ENCODE results near the gene ACE2.
"Not testable (repeated sequence)": the region's sequence is repeated elsewhere in the genome, so short reads cannot be mapped to it uniquely, and the experiment has no call there.

Gene ACE2

GRCh38 chrX:15600745-15601144 lies at the start of gene ACE2:
ACE2 (minus strand) TSS chrX:15600960; CDS start chrX:15600911, 49 bp downstream.
- DNase-seq = no peak

GRCh38 chrX:15647510-15647909 lies 46.8 kb upstream of the ACE2 start:
- DNase-seq = not testable (repeated sequence)

DNA sequence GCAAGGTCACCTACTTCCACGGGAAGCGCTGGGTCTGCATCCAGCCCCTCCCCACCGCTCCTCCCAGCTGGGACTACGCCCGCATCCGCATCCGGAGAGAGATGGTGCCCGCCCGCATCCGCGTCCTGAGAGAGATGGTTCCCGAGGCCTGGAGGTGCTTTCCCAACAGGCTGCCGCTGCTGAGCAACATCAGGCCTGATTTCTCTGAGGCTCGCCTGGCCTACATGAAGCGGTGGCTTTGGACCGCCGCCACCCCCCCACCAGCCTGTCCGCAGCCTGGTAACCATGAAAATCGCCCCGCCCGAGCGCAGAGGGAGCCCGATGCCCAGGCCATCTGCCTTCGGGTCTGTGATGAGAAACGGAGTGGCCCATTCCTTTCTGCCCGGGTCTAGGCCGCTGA lies 45.8 kb upstream of the ACE2 start:
- DNase-seq = no peak

- DNase-seq = no peak
These were observed 45.3 kb upstream of the ACE2 start for GRCh38 chrX:15646031-15646430.

DNA sequence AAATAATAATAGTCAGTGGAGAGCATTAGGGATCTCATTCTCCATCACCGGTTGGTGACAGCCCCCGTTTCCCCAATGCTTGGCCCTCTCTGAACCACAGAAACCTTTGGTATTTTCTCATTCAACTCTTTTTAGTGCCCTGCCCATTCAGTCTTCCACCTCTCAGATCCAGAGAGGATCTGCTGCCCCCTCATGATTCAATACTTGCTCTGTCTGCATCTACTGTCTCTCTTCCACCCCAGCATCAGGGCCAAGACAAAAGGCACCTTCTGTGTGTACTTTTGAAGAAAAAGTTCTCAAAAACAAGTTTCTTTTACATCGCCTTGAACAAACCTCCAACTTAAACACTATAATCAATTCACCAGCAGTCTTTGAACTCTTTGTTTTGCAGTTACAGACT lies 44.5 kb upstream of the ACE2 start:
- DNase-seq = no peak

DNA sequence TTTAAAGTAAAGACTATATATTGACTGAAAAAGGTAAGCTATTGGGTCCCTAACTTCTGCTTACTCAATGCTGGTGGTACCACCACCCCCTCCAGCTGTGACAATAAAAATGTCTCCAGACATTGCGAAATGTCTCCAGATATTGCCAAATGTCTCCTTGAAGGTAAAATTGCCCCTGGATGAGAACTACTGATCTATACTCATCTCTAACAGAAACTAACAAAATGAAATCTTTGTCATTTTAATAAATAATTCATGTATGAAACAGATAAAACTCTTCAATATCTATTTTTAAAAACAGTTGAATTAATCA lies 43.8 kb upstream of the ACE2 start:
- no peak for DNase-seq

DNA sequence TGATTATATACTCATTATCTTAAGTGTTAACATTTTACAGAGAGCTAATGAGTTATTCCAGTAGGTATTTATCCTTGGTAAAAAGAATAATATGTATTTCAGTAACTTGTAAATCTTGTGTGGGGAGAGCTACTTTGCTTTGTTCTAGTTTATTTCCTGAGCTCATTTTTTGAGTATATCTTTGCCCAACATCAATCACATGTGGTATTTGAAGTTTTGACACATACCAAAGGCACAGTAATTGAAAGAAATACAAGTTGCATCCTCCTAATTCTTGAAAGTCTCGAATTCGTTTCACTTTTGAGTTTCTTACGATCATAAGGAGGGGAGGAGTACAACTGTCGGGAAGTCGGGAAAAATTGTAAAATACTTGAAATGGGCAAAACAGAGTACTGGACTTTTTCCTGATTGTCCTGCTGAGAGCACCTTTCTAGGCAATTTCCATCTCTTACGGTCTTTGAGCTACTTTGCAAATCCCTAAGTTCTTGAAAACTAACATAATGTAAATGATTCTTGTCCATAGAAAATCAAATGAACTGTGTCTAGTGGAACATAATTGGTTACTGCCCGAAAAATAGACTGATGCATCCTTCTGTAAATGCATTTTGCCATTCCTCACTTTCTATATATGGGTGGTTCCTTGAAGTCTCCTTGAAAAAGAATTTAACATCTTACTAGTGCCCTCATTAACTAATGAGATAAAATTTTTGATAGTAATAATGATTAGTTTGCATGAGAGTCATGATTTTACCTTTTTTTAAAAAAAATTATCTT lies 43.2 kb upstream of the ACE2 start:
- no peak for DNase-seq

DNA sequence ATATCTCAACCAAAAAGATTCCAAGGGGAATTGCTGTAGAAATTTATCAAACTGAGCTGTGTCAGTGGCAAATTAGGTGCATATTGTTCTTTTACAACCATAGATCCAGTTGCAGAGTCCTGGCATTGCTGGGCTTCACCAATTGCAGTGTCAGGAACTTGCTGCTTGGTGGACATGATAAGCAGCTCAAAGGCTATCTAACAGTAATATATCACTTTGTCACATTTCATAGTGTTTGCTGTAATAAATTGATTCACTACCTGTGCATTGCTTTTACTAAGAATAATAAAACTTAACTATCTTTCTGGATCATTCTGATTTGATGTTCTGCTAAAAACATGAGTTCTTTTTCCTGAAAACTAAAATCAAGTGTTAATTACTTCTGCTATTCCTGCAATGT lies 30.9 kb upstream of the ACE2 start:
- no peak for DNase-seq

DNA sequence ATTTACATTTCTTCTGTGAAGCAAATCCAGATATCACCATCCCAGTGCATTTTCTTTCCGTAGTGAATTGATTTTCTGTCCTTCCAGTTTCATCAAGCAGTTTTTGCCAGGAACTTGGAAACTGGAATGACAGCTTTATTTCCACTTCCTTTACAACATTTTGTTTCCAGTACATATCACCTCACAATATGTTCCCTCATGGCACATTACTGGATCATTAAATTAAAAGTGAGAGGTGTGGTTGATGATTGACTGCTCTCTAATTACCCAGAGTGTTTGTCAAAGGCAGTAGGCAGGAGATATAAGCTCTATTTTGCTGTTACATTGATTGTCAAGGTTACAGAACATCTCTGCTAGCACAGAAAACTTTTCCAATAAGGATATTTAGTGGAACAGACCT lies 22.3 kb upstream of the ACE2 start:
- DNase-seq = no peak

GRCh38 chrX:15619053-15619755 lies 18.4 kb upstream of the ACE2 start:
- no peak for DNase-seq

DNA sequence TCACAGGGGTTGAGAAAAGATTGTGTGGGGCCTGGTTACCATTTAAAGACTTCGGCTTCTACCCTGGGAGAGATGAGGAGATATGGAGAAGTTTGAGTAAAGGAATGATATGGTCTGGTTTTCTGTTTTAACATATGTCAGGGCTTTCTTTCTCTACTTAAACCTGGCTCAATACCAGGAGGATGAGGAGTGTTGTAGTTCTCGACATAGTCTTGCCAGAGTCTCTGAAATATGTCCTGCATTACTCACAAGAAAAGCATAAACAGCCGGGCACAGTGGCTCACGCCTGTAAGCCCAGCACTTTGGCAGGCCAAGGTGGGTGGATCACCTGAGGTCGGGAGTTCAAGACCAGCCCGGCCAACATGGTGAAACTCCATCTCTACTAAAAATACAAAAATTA lies 16.4 kb upstream of the ACE2 start:
- no peak for DNase-seq

- no peak for DNase-seq
These were observed 15.8 kb upstream of the ACE2 start for GRCh38 chrX:15616531-15616930.

DNA sequence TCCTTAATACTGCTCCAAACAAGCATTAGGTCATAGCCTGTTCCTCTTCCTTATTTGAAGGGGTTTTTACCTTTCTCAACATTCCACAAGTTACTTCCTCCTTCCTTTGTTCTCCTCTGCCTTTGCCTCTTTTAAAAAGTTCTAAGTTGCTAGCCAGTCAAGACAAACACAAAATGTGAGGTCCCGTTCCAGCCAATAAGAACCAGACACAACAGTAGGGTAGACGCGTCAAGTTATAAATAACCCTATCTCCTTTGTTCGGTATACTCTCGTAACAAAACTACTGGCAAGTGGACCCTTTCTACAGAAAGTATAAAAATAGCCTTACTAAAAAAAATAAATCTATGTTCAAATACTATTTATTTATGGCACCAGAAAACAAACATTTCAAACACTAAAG lies 6.3 kb upstream of the ACE2 start:
- no peak for DNase-seq

DNA sequence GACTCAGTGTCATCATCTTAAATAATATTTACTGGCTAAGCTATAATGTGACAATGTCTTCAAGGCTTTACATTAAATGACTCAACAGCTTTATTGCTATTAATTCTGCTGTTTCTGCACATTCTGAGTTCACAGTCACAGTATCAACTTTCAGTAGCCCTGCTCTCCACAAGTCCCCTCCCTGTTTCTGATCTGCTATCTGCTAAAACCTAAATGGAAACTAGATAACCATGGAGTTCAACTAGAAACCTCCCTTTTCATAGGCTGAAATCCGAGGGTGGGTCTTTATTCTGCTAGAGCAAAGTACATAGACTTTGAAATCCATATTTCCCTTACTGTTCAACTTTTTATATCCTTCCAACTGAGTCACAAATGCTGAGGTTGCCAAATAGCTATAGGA lies 5.4 kb upstream of the ACE2 start:
- DNase-seq = no peak

GRCh38 chrX:15605226-15605625 lies 4.5 kb upstream of the ACE2 start:
- DNase-seq = no peak

DNA sequence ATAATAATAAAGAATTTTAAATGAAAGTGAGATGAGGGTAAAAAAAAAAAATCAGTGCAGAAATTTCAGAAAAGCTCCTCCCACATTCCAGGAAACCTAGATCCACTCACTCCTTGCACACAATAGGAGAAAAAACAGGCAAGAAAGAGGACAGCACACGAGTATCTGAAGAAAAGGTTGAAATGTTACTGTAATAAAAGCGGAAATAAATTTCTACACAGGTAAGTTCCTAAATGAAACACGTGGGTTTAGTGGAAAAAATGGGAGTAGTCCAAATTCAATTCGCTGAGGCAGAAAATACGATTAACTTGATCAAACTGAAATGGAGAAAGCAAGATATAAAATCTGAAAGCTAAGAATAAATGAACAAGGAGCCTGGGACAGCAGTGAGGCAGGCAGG lies 2.0 kb upstream of the ACE2 start:
- DNase-seq = no peak

DNA sequence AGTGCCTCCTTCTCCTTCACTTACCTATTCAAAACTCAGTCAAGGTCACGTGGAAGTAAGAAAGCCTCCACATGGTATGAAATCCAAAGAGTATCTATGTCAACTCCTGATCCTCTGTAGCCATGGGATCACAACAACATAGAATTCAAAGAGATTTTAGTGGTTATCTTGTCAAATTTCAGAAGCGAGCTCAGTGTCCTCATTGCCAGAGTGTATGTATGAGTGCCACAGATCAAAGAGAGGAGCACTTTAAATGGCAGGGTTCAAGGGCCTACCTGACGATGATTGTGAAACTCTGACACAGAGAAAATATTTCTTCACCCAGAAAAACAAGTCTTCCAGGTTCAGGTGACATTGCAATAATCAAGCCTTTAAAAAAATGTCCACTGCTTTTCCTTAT lies 1.2 kb upstream of the ACE2 start:
- no peak for DNase-seq

- no peak for DNase-seq
These were observed 711 bp downstream of the ACE2 start for GRCh38 chrX:15600049-15600448.

DNA sequence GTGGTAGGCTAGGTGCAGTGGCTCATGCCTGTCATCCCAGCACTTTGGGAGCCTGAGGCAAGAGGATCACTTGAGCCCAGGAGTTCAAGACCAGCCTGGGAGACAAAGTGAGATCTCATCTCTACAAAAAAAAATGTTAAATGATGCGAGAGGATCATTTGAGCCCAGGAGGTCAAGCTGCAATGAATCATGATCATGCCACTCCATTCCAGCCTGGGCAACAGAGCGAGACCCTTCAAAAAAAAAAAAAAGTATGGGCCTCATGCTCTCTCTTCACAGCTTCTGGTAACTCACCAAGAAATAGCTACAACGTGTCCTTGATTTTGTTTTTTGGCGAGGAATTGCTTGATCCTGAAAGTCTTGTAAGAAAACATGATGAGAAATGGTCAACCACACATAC lies 1.3 kb downstream of the ACE2 start:
- DNase-seq = no peak

GRCh38 chrX:15598026-15598425 lies 2.7 kb downstream of the ACE2 start:
- DNase-seq = no peak

DNA sequence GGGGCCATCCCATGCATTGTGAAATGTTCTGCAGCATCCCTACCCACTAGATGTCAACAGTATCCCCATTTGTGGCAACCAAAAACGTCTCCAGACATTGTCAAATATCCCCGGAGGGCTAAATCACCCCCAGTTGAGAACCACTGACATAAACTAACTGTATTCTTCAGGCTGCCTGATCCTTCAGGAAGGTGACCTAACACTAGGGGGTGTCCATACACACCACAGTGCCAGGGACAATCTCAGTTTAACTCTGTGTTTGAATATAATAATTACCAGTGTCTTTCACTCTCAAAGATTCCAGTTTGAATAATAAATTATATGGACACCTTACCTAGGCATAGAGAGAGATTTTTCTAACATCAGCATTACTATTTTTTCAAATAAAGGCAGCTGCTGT lies 6.4 kb downstream of the ACE2 start:
- DNase-seq = no peak

DNA sequence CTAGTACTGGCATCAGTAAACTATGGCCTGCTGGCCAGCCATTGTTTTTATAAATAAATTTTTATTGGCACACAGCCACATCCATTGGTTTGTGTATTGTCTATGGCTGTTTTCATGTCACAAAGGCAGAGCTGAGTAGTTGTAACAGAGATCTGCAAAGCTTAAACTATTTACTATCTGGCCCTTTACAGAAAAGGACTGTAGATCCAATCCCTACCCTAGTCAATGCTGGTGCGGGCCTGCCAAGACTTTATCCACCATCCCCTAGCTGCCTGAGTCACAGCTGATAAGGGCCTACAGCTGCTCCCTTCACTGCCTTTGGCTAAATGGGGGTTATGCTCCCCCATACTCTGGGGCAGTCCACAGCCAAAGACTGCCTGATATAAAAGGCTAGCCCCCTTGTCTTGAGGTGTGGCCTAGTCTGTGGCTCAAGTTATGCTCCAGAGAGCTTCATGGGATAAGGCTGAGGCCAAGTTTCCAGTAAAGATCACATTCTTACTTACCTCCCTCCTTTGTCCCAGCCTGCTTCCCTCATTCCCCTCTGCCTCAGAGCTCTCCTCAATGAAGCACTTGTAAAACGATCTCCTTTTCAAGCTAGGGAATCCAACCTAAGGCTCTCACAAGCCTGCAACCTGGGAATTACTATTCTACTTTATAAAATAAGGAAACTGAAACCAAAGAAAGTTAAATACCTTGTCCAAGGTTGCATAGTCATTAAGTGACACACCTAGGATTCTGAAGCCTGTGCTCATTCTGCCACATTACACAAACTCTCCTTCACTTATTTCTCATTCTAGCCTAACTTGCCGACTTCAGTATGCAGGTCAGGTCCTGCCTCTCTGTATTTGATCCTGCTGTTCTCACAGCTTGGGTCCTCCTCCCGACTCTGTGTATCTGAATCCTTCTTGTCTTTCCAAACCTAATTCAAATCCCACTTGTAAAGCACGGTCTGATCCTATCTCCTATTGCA lies 20.7 kb downstream of the ACE2 start:
- DNase-seq = no peak

- DNase-seq = no peak
These were observed 24.7 kb downstream of the ACE2 start for GRCh38 chrX:15576019-15576418.

- no peak for DNase-seq
These were observed 26.7 kb downstream of the ACE2 start for GRCh38 chrX:15574017-15574416.
